Measurements from ENCODE around the gene ZNF790. TPM values are rescaled to one million over a fixed set of nuclear protein-coding genes. Genes with fewer than 3 reads are reported as not detected.

Gene ZNF790
- total and polyA plus RNA-seq, 2 of the 13 experiments (the other 11 are each of a cell fraction or from before 2014, with no cell fraction given), result 1.3 to 5.3 TPM

DNA sequence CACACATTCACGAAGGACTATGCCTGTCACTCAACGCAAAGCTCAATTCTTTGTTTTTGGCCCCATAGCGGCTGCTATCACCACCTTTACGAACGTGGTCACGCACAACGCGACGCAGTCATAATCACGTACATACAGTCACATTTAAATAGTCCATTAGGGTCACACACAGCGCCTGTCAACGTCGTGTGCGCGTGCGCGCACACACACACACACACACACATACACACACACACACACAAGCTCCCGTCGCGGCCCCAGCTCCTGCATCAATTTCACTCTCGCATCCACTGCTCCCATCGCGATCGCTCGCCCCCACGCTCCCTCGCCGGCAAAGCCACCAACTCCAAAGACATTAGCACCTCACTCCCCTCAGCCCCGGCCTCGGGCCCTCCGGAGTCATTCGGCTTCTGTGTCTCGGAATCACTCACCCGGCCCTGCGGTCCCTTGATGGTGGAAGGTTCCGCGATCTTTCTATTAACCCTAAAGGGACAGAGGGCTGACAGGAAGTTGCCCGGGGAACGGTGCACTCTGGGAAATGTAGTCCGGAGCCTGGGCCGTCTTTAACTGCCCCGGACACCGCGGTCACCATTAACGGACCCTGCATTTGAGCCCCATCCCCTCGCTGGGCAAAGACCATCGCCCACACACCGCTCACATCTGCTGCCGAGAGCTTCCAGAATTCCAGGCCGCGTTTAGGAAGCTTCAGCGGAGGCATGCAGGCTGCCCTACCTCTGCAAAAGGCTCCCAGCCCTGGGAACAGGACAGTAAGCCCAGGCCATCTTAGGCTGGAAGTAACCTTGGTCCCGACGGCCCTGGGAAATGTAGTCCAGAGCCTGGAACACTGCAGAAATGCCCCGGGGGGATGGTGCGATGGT is at the start of gene ZNF790 (continued):
- TF ChIP-seq ZFYVE20 (CRISPR knock-in tag; IDR thresholded peaks at IDR 0.05; ENCODE audit: borderline replicate concordance, low read depth) (no peak), RAD51 (IDR thresholded peaks at IDR 0.05; ENCODE audit: borderline replicate concordance) (no peak), ZNF737 (CRISPR knock-in tag; IDR thresholded peaks at IDR 0.05; ENCODE audit: borderline replicate concordance) (no peak), ZNF225 (CRISPR knock-in tag; IDR thresholded peaks at IDR 0.05) (no peak), TOE1 (CRISPR knock-in tag; IDR thresholded peaks at IDR 0.05) (no peak), NR0B2 (CRISPR knock-in tag; IDR thresholded peaks at IDR 0.05) (no peak), SYNCRIP (IDR thresholded peaks at IDR 0.05; ENCODE audit: insufficient read depth, low read depth, low read length) (no peak), ZNF432 (CRISPR knock-in tag; IDR thresholded peaks at IDR 0.05; ENCODE audit: borderline replicate concordance) (no peak), MED1 (CRISPR knock-in tag; IDR thresholded peaks at IDR 0.05) (no peak; the same call in 1 of the 2 replicates), TCF12 (IDR thresholded peaks at IDR 0.05) (no peak), TCF12 (CRISPR knock-in tag; IDR thresholded peaks at IDR 0.05) (no peak), DMAP1 (CRISPR knock-in tag; IDR thresholded peaks at IDR 0.05) (peak; percentile 53; the same call in 1 of the 2 replicates), ZNF17 (CRISPR knock-in tag; IDR thresholded peaks at IDR 0.05) (no peak), ZNF331 (CRISPR knock-in tag; IDR thresholded peaks at IDR 0.05) (no peak; the same call in 1 of the 2 replicates), ZNF570 (CRISPR knock-in tag; IDR thresholded peaks at IDR 0.05; ENCODE audit: borderline replicate concordance) (no peak), KMT2B (CRISPR knock-in tag; IDR thresholded peaks at IDR 0.05) (peak; percentile 76), ZBTB49 (CRISPR knock-in tag; IDR thresholded peaks at IDR 0.05; ENCODE audit: borderline replicate concordance) (no peak), POLR2AphosphoS2 (IDR thresholded peaks at IDR 0.05; ENCODE audit: low read depth, low read length) (no peak), ZNF33B (CRISPR knock-in tag; IDR thresholded peaks at IDR 0.05) (0 out of 2 replicates have a peak, but pooled peaks have one; percentile 45), KLF11 (CRISPR knock-in tag; IDR thresholded peaks at IDR 0.05) (no peak), ATF7-NPFF (CRISPR knock-in tag; IDR thresholded peaks at IDR 0.05; ENCODE audit: low read depth) (no peak; the same call in 1 of the 2 replicates), ZNF792 (CRISPR knock-in tag; IDR thresholded peaks at IDR 0.05) (peak; percentile 60; the same call in 1 of the 2 replicates)
- TF ChIP-seq, protein P1, sequence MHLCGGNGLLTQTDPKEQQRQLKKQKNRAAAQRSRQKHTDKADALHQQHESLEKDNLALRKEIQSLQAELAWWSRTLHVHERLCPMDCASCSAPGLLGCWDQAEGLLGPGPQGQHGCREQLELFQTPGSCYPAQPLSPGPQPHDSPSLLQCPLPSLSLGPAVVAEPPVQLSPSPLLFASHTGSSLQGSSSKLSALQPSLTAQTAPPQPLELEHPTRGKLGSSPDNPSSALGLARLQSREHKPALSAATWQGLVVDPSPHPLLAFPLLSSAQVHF (CRISPR knock-in tag; IDR thresholded peaks at IDR 0.05), result no peak
- TF ChIP-seq, protein P2, sequence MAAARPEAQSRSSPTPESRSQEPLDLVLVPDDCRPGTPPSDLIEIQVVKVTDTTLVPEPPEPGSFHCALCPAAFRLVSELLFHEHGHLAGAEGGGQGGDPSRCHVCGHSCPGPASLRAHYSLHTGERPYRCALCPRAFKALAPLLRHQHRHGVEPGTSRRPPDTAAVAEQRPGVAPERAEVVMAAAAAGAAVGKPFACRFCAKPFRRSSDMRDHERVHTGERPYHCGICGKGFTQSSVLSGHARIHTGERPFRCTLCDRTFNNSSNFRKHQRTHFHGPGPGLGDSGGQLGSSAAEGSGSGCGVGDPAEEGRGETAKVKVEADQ (CRISPR knock-in tag; IDR thresholded peaks at IDR 0.05; ENCODE audit: borderline replicate concordance), result peak; percentile 69; the same call in 1 of the 2 replicates
- TF ChIP-seq, protein P3, sequence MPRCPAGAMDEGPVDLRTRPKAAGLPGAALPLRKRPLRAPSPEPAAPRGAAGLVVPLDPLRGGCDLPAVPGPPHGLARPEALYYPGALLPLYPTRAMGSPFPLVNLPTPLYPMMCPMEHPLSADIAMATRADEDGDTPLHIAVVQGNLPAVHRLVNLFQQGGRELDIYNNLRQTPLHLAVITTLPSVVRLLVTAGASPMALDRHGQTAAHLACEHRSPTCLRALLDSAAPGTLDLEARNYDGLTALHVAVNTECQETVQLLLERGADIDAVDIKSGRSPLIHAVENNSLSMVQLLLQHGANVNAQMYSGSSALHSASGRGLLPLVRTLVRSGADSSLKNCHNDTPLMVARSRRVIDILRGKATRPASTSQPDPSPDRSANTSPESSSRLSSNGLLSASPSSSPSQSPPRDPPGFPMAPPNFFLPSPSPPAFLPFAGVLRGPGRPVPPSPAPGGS (CRISPR knock-in tag; IDR thresholded peaks at IDR 0.05), result no peak; the same call in 1 of the 2 replicates
